NCI-H2081 (cell line): ENCODE results near the gene FOXA1.
"Not testable (repeated sequence)": the region's sequence is repeated elsewhere in the genome, so short reads cannot be mapped to it uniquely, and the experiment has no call there.

Source experiments
- DNase-seq, 2 experiments: peaks; one replicate each; lab custom pipeline; 2025; lab: John Stamatoyannopoulos, UW

The FOXA1 gene

DNA sequence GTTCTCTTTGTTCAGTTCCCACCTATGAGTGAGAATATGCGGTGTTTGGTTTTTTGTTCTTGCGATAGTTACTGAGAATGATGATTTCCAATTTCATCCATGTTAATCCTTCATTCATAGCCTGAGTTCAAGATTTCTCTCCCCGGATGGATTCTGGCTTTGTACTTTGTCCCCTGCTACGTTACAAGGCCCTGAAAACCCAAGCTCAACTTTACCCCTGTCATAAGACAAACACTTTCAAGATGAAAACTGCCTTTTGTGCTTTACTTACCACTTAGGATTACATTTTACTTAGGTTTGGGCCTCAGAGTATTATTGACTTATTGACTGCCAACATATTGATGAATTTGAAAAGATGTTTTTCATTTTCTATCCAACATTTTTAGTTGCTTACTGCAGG, 36.3 kb downstream of the FOXA1 start:
- no peak for DNase-seq

DNA sequence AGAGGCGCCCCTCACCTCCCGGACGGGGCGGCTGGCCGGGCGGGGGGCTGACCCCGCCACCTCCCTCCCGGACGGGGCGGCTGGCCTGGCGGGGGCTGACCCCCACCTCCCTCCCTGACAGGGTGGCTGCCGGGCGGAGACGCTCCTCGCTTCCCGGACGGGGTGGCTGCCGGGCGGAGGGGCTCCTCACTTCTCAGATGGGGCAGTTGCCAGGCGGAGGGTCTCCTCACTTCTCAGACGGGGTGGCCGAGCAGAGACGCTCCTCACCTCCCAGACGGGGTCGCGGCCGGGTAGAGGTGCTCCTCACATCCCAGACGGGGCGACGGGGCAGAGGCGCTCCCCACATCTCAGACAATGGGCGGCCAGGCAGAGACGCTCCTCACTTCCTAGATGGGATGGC, 39.5 kb downstream of the FOXA1 start:
- not testable (repeated sequence) for DNase-seq

DNA sequence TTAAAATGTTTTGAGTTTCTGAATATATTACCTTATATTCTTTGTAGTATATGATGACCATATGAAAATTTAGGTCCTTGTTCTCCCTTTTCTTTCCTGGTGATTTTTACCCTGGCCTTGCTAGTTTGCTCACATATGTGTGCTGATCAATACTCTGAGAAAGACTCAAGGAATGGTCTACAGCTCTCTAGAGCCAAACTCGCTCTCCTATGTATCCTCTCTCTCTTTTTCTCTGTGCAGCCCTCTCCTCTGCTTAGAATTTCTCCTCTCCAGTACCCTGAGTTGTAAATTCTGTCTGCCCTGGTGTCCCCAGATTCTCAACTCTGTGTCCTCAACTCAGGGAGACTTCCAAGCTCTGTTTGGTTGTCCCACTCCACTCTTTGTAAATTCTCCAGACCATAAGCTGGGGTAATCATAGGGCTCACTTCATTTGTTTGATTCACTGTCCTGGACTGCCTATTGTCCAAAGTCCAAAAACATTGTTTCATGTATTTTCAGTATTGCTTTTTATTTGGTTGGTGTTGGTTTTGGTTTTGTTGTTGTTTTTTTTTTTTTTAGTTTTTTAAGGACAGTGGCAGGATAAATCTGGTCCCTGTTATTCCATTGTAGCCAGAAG, 41.0 kb downstream of the FOXA1 start:
- DNase-seq = no peak

DNA sequence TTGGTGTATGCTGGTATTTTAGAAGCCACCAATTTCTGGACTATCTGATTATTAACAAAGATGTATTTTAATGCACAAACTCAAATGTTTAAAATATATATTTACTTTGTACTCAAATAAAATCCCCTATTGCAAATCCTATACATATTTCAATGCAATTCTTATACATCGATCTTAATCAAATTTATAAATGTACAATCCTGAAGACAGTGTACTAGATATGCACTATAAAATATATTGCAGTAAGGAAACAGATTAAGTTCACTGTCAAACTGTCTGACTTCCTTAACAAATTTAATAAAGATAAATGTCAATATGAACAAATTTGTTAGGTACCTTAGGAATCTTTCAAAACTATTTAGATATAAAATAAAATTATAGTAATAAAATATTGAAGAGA, 43.9 kb downstream of the FOXA1 start:
- DNase-seq = no peak

DNA sequence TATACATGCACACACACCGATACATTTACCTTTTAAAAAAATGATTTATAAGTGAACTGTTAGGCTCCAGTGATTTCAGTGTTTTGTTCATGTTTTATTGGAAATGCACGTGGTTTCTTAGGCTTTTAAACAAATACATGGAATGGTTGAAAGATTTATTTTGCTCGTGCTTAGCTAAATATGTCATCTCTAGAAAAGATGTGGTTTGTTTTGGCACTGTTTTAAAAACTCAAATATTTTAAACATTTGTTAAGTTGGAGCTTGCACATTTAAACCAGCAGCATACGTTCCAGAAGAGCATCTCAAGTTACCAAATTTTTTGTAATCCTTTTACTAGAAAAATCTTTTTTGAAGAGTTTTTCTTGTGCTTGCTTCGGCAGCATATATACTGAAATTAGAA, 44.5 kb downstream of the FOXA1 start:
- peak in 1 of 2 experiments; percentile 54 for DNase-seq

GRCh38 chr14:37546621-37547447, 48.2 kb downstream of the FOXA1 start:
- peak; percentile 6 to 52 for DNase-seq

DNA sequence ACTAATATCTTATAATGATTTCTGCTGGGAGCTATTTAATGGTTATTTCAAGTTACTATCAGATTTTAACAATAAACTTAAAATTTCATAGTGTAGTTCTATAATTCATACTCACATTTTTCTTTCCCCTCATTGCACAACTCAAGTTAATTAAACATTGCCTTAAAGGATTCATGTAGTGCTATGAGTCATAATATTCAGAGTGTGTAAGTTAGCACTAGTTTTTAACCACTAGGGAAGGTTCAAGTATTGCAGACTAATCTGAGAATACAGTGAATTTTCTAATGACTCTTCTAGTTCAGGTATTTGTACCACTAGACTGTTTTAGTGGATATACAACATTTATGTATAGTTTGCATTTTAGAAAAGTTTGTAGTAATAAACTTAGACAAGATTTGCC, 49.9 kb downstream of the FOXA1 start:
- DNase-seq = no peak

- peak; percentile 22 to 81 for DNase-seq
Observed at GRCh38 chr14:37544407-37544806, 50.6 kb downstream of the FOXA1 start.

DNA sequence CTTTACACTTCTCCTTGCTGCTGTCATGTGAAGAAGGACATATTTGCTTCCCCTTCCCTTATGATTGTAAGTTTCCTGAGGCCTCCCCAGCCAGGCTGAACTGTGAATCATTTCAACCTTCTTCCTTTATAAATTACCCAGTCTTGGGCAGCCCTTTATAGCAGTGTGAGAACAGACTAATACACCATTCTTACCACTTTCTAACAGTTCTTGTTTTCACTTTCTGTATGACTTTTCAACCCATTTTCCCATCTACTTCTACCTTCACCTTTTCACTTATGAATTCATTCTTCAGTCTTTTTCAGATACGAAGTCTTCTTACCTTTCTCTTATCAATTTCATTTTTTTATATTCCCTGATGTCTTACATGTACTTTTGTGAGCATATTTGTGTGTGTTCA, 55.1 kb downstream of the FOXA1 start:
- DNase-seq = no peak
